CD14-positive monocyte (primary cell): ENCODE results near the gene CEL. TPM values are rescaled to one million over a fixed set of nuclear protein-coding genes. Genes with fewer than 3 reads are reported as not detected.
"Not testable (repeated sequence)": the region's sequence is repeated elsewhere in the genome, so short reads cannot be mapped to it uniquely, and the experiment has no call there.

ENCODE experiments used
- DNase-seq, 3 donors: peaks; one replicate each; pipeline ENCODE4 v3.0.0-alpha.2; 2011 to 2022
- H2AFZ ChIP-seq: 2 replicates; pipeline ENCODE4 v1.6.0; 2012; ENCODE audit warnings: mild to moderate bottlenecking, low read depth, low read length, inconsistent platforms; ENCODE audit not compliant: insufficient read depth, poor library complexity, severe bottlenecking
- H3K27ac ChIP-seq, 2 donors: 1 replicate in 1 of 2; 2 replicates in 1 of 2; pipeline ENCODE4 v1.5.1; 2012 to 2013; ENCODE audit warnings: low read length in 2 of 2, control low read depth in 1 of 2, inconsistent platforms in 1 of 2, low read depth in 1 of 2, mild to moderate bottlenecking in 1 of 2
- H3K27me3 ChIP-seq, 2 donors: one replicate each; pipeline versions ENCODE4 v1.6.0 to v1.6.1; 2011 to 2013; ENCODE audit warnings: low read length in 2 of 2; ENCODE audit not compliant: control insufficient read depth in 2 of 2, insufficient read depth in 2 of 2
- H3K36me3 ChIP-seq, 2 donors: replicated peaks in 1 of 2; 1 replicate in 1 of 2; 2 replicates in 1 of 2; pipeline versions ENCODE4 v1.5.1 to v1.6.1; 2012 to 2013; ENCODE audit warnings: low read length in 2 of 2, control low read depth in 1 of 2, inconsistent platforms in 1 of 2, mild to moderate bottlenecking in 1 of 2; ENCODE audit not compliant: insufficient read depth in 2 of 2, control insufficient read depth in 1 of 2
- H3K4me1 ChIP-seq, 2 donors: 1 replicate in 1 of 2; 2 replicates in 1 of 2; pipeline versions ENCODE4 v1.5.1 to v1.6.1; 2012 to 2013; ENCODE audit warnings: low read length in 2 of 2, control low read depth in 1 of 2, inconsistent platforms in 1 of 2, mild to moderate bottlenecking in 1 of 2, moderate library complexity in 1 of 2; ENCODE audit not compliant: insufficient read depth in 2 of 2, control insufficient read depth in 1 of 2
- H3K4me2 ChIP-seq: replicated peaks from 2 replicates; pipeline ENCODE3; 2012; ENCODE audit warnings: low read length, moderate library complexity, mild to moderate bottlenecking; ENCODE audit not compliant: poor library complexity, severe bottlenecking; ENCODE audit errors: extremely low read depth
- H3K4me3 ChIP-seq, 3 experiments: fragments of 200-600 bp in 1 of 3; sonication (generic) in 1 of 3; replicated peaks in 1 of 3; 1 replicate in 2 of 3; 2 replicates in 1 of 3; pipeline ENCODE4 v1.5.1; 2011 to 2013; ENCODE audit warnings: low read length in 3 of 3, mild to moderate bottlenecking in 3 of 3, control low read depth in 2 of 3, low read depth in 2 of 3, inconsistent platforms in 1 of 3, moderate library complexity in 1 of 3
- H3K79me2 ChIP-seq: 2 replicates; pipeline ENCODE4 v1.6.0; 2012; ENCODE audit warnings: mild to moderate bottlenecking, control low read depth, inconsistent platforms, low read length, moderate library complexity; ENCODE audit not compliant: insufficient read depth
- H3K9ac ChIP-seq: 2 replicates; pipeline ENCODE4 v1.6.0; 2017; ENCODE audit warnings: low read length, mild to moderate bottlenecking; ENCODE audit not compliant: insufficient read depth, poor library complexity, severe bottlenecking
- H3K9me3 ChIP-seq, 2 donors: replicated peaks in 1 of 2; 1 replicate in 1 of 2; 2 replicates in 1 of 2; pipeline versions ENCODE4 v1.5.1 to v1.6.1; 2012 to 2013; ENCODE audit warnings: low read length in 2 of 2, control low read depth in 1 of 2; ENCODE audit not compliant: control insufficient read depth in 1 of 2, insufficient read depth in 1 of 2
- H4K20me1 ChIP-seq: 2 replicates; pipeline ENCODE4 v1.6.0; 2012; ENCODE audit warnings: mild to moderate bottlenecking, low read length, control low read depth, moderate library complexity; ENCODE audit not compliant: insufficient read depth
- H3K27ac Mint-ChIP-seq, 7 donors: one replicate each; pipeline ENCODE4 v1.8.0; 2020; ENCODE audit warnings: mild to moderate bottlenecking in 7 of 7, mixed read lengths in 7 of 7, moderate library complexity in 6 of 7, inconsistent platforms in 2 of 7
- H3K27me3 Mint-ChIP-seq, 3 donors: one replicate each; pipeline ENCODE4 v1.8.0; 2021 to 2022; ENCODE audit warnings: low read depth in 3 of 3, mild to moderate bottlenecking in 3 of 3, mixed read lengths in 3 of 3, moderate library complexity in 3 of 3, inconsistent platforms in 1 of 3
- H3K36me3 Mint-ChIP-seq, 2 donors: one replicate each; pipeline ENCODE4 v1.8.0; 2020; ENCODE audit warnings: mixed read lengths in 2 of 2, inconsistent platforms in 1 of 2, mild to moderate bottlenecking in 1 of 2
- H3K4me1 Mint-ChIP-seq: one replicate; pipeline ENCODE4 v1.8.0; 2020; ENCODE audit warnings: mild to moderate bottlenecking, mixed read lengths
- H3K4me3 Mint-ChIP-seq, 2 donors: one replicate each; pipeline ENCODE4 v1.8.0; 2020; ENCODE audit warnings: mild to moderate bottlenecking in 2 of 2, mixed read lengths in 2 of 2, moderate library complexity in 1 of 2
- H3K9me3 Mint-ChIP-seq, 7 donors: one replicate each; pipeline ENCODE4 v1.8.0; 2020 to 2022; ENCODE audit warnings: mixed read lengths in 7 of 7, mild to moderate bottlenecking in 6 of 7, moderate library complexity in 6 of 7, inconsistent platforms in 2 of 7
- CTCF ChIP-seq: fragments of 200-600 bp; IDR thresholded peaks from one replicate; pipeline ENCODE4 v1.8.0; 2022; ENCODE audit warnings: antibody characterized with exemption, mild to moderate bottlenecking
- WGBS: methylation state at CpG from one replicate; pipeline ENCODE4 v1.1.5; 2013; ENCODE audit warnings: missing lambda C conversion rate; ENCODE audit not compliant: insufficient coverage; 5-methylcytosine and 5-hydroxymethylcytosine counted together
- intact Hi-C, 2 donors: fragments of 100-400 bp; cut with micrococcal nuclease; formaldehyde crosslinking; loops; one replicate each; pipeline versions ENCODE4 v1.15.0 to v1.15.1; 2023
- polyA plus RNA-seq, 3 donors: library from polyadenylated mRNA; depleted of rRNA in 1 of 3; unstranded in 2 of 3; stranded (reverse) in 1 of 3; fragments of 300-500 nt in 2 of 3; fragments of >200 nt in 1 of 3; fragmentation: Illumina TruSeq in 2 of 3; gene quantifications; 1 replicate in 2 of 3; 2 replicates in 1 of 3; pipeline ENCODE4 v1.2.3, GENCODE V29; 2012 to 2021

Gene CEL
- polyA plus RNA-seq, 3 donors = 0.24 TPM; not detected in 2

- H3K79me2 ChIP-seq = no peaks in the 10 kb centered on the region
- WGBS = 97% methylated on average over 5 of the region's 11 CpGs
- DNase-seq = no peak
- Mint-ChIP-seq H3K27me3 (peaks cover 0 to 6% (median 1%) of the 10 kb centered on the region in 3 donors), H3K4me1 (no peaks in the 10 kb centered on the region), H3K4me3 (no peak overlapping the region), H3K9me3 (peaks cover 0 to 13% (median 5%) of the 10 kb centered on the region in 7 donors), H3K27ac (no peak overlapping the region), H3K36me3 (no peaks in the 10 kb centered on the region)
- H4K20me1 ChIP-seq = no peaks in the 10 kb centered on the region
- H3K4me1 ChIP-seq = no peaks in the 10 kb centered on the region
- H3K36me3 ChIP-seq = no peaks in the 10 kb centered on the region
- H3K27me3 ChIP-seq = no peaks in the 10 kb centered on the region
- no peak overlapping the region for H3K4me3 ChIP-seq
- peaks cover 3 to 4% of the 10 kb centered on the region in 2 donors for H3K9me3 ChIP-seq
- TF ChIP-seq CTCF = no peak
- no peak overlapping the region for H3K27ac ChIP-seq
- intact Hi-C loops = no loop called here
- no peak overlapping the region for H3K9ac ChIP-seq
- H3K4me2 ChIP-seq = no peak overlapping the region
- H2AFZ ChIP-seq = no peak overlapping the region
These were observed 29.1 kb downstream of the CEL start for GRCh38 chr9:133090752-133091385.

- peaks cover 17 to 28% of the 10 kb centered on the region in 2 donors for H3K36me3 ChIP-seq
- H3K27ac ChIP-seq, DNase-seq, intact Hi-C loops, H3K4me3 Mint-ChIP-seq, H3K27me3 Mint-ChIP-seq, H3K4me1 Mint-ChIP-seq, H3K9ac ChIP-seq, H3K79me2 ChIP-seq, H3K4me1 ChIP-seq, H2AFZ ChIP-seq, H3K4me3 ChIP-seq, H3K27me3 ChIP-seq, H3K4me2 ChIP-seq, H4K20me1 ChIP-seq: not testable (repeated sequence)
- H3K9me3 Mint-ChIP-seq = peaks cover 13 to 32% (median 20%) of the 10 kb centered on the region in 7 donors
- H3K36me3 Mint-ChIP-seq = peaks cover 22 to 29% of the 10 kb centered on the region in 2 donors
- peaks cover 3 to 14% of the 10 kb centered on the region in 2 donors for H3K9me3 ChIP-seq
- no CpG with 5 or more reads among the region's 4 CpGs for WGBS
- H3K27ac Mint-ChIP-seq = peak overlapping the region in 1 of 7 donors; percentile 20
These were observed 32.6 kb downstream of the CEL start for GRCh38 chr9:133094351-133094750.
